Activated naive CD8-positive, alpha-beta T cell treated with anti-CD3 and anti-CD28 coated beads for 36 hours (primary cell): ENCODE data around the gene WDFY4. TPM values are rescaled to one million over a fixed set of nuclear protein-coding genes. Genes with fewer than 3 reads are reported as not detected.

Source experiments
- DNase-seq: peaks from one replicate; pipeline ENCODE4 v3.0.0; 2021
- H3K27ac Mint-ChIP-seq: one replicate; pipeline ENCODE4 v1.8.0; 2022; ENCODE audit warnings: mild to moderate bottlenecking, moderate library complexity, mixed read lengths
- H3K27me3 Mint-ChIP-seq: one replicate; pipeline ENCODE4 v1.8.0; 2022; ENCODE audit warnings: mild to moderate bottlenecking, mixed read lengths
- H3K36me3 Mint-ChIP-seq: one replicate; pipeline ENCODE4 v1.8.0; 2021; ENCODE audit warnings: mild to moderate bottlenecking, mixed read lengths
- H3K4me1 Mint-ChIP-seq: one replicate; pipeline ENCODE4 v1.8.0; 2021; ENCODE audit warnings: mixed read lengths
- H3K4me3 Mint-ChIP-seq: one replicate; pipeline ENCODE4 v1.8.0; 2022; ENCODE audit warnings: mild to moderate bottlenecking, moderate library complexity, mixed read lengths
- H3K9me3 Mint-ChIP-seq: one replicate; pipeline ENCODE4 v1.8.0; 2022; ENCODE audit warnings: mixed read lengths
- total RNA-seq, 2 experiments: library from RNA; stranded (reverse); gene quantifications; one replicate each; pipeline ENCODE4 v1.2.3, GENCODE V29; 2021

Gene WDFY4
- total RNA-seq, 2 experiments from 2014 or later: 0.93 to 1.2 TPM

- H3K4me1 Mint-ChIP-seq: no peaks in the 10 kb centered on the region
- no peaks in the 10 kb centered on the region for H3K9me3 Mint-ChIP-seq
- DNase-seq: no peak
- no peak overlapping the region for H3K27ac Mint-ChIP-seq
- H3K27me3 Mint-ChIP-seq: peaks cover 11% of the 10 kb centered on the region
- H3K4me3 Mint-ChIP-seq: no peak overlapping the region
- H3K36me3 Mint-ChIP-seq: no peaks in the 10 kb centered on the region
Measured at GRCh38 chr10:48693206-48693605, 8.5 kb downstream of the WDFY4 start.

DNA sequence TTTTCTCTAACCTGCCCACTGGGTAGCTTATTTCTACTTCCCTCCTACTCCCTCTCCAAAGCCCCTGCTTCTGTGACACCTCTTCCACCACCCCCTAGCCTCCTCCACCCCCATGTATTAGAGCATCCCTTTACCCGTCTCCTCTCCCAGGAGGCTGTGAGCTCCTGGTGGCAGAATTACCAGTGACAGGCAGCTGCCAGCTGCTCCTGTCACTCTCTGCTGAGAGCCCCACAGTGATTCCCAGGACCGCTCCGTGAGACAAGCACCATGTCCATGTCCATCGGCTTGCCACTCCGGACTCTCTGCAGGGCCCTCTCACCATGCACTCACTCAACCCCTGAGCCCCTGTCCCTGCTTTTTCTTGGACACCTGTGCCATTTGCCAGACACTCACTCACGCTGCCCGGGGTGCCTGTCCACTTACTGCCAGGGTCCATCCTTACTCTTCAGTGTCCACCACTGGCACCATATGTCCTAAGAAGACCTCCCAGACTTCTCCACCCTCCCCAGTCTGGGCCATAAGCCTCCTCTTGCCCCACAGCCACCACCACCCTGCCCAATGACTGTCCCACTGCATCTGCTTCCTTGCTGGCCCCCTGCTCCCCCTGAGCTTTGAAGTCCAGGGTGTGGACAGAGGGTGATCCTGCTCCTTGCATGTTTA lies 9.8 kb downstream of the WDFY4 start:
- Mint-ChIP-seq H3K27me3 (peaks cover 6% of the 10 kb centered on the region), H3K4me1 (no peaks in the 10 kb centered on the region), H3K27ac (no peak overlapping the region), H3K4me3 (no peak overlapping the region), H3K36me3 (no peaks in the 10 kb centered on the region), H3K9me3 (no peaks in the 10 kb centered on the region)
- no peak for DNase-seq

DNA sequence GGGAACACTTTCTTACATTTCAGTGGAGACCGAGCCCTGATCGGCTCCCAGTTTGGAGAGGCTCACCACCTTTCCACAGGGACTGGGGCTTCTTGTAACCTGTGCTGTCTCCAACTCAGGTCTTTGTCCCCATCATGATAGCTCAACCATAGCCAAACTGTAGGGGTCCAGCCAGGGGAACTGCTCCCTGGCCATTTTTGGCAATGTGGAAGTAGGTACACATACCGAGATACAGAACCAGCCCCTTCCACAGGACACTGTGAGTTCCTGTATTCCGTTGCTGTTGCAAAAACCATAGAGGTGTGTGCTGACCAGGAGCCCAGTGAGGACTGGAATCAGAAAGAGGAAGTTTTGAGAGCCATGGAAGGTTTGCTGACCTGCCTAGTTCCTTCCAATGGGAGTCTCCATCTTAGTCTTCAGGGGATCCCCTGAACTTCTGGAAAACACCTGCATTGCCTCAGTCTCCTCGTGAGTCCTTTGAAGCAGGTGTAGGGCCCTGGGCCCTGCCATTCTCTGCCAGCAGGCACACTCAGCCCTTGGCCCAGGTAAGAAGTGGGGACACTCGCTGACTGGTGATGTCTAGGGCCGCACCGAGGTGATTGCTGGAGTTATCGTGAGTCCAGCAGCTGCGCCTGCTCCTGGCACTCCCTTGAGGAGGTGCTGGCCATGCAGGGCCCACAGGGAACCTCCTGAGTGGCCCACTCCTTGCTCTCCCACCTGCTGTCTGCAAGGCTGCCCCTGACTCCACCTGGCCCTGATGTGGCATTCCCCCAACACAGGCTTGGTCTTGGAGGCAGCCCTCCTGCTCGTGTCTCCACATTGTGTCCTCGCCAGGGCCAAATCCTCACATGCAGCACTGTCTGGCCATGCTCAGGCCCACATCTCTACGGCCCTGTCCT lies 11.2 kb downstream of the WDFY4 start:
- Mint-ChIP-seq H3K9me3 (no peaks in the 10 kb centered on the region), H3K4me3 (no peak overlapping the region), H3K27me3 (peaks cover 6% of the 10 kb centered on the region), H3K4me1 (no peaks in the 10 kb centered on the region), H3K36me3 (no peaks in the 10 kb centered on the region), H3K27ac (no peak overlapping the region)
- DNase-seq: no peak

DNA sequence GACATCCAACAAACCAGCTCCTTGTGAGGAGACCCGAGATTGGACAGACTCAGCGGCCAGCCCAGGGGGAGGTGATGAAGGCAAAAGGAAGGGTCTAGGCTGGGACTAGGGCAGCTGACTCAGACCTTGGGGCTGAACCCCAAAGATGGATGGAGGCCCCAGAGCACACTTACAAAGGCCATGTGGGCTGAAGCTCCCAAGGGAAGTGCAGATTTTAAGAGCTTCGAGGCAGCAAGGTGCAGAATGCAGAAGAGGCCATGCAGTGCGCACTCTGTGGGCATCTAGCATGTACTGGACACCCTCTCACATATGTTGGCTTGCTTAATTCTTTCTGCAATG lies 11.8 kb downstream of the WDFY4 start:
- DNase-seq: no peak
- Mint-ChIP-seq H3K9me3 (no peaks in the 10 kb centered on the region), H3K4me3 (no peak overlapping the region), H3K27me3 (peaks cover 3% of the 10 kb centered on the region), H3K27ac (no peak overlapping the region), H3K4me1 (no peaks in the 10 kb centered on the region), H3K36me3 (no peaks in the 10 kb centered on the region)

DNA sequence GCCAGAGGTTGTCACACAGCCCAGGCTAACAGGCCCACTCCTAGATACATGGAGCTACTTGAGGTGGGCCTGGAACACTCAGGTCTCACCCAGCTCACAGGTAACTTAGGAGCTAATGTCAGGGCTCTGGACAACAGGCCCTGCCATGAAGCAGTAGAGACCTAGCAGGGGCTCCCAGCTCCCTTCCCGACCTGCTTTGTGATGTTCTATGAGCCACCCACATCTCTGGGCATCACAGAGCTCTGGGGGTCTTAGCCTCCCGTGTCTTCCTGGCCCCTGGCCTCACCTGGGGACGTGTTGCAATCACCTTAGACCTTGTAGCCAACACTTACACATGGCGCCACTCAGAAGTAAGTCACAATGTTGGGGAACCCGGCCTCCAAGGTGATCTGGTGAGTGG lies 12.4 kb downstream of the WDFY4 start:
- no peaks in the 10 kb centered on the region for H3K9me3 Mint-ChIP-seq
- no peak overlapping the region for H3K27ac Mint-ChIP-seq

DNA sequence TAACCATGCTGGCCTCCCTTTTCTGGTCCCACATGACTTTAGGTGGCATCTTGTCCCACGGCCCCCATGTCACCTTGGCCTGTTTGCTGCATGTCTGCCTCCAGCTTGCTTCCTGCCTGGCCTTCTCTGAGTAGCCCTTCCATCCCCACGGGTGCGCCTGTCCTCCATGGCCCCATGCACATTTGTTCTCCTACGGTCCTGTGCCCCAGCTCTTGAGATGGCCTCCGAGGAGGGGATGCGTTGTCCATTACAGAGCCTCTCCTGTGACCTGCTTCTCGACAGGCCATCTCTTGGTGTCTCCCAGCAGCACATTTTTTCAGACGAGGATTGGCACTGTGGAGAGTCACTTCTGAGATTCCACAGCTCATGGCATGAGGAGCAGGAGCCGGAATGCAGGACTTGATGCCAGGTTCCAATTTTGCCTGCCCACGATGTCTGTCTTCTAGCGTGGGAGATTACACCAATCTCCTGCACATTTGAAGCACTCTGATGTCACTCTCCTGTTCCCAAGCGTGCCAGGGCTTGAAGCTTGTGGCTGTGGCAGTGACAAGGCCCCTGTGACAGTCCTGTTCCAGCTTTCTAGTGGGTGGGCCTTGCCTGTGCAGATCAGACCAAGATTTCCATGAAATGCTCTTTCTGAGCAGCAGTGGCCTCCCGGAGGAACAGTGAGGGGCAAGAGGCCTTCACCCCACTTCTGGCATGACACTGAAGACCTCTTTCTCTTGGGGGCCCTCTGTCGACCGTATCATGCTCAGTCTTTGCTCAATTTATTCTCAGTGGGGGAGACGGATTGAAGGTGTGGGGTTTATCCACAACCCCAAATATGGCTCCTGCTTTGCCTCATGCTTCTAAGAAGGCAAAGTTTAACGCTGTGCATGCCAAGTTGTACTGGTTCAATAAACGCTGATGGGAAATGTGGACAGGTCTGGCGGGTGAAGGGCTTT lies 13.4 kb downstream of the WDFY4 start:
- no peak for DNase-seq
- Mint-ChIP-seq H3K36me3 (no peaks in the 10 kb centered on the region), H3K9me3 (no peaks in the 10 kb centered on the region), H3K4me1 (no peaks in the 10 kb centered on the region), H3K4me3 (no peak overlapping the region), H3K27me3 (peaks cover 3% of the 10 kb centered on the region), H3K27ac (no peak overlapping the region)

More for the DNA sequence above, 12.4 kb downstream of the WDFY4 start:
- no peak overlapping the region for H3K4me3 Mint-ChIP-seq
- H3K27me3 Mint-ChIP-seq: no peaks in the 10 kb centered on the region
- no peak for DNase-seq
- H3K36me3 Mint-ChIP-seq: no peaks in the 10 kb centered on the region
- H3K4me1 Mint-ChIP-seq: no peaks in the 10 kb centered on the region

GRCh38 chr10:48699011-48699627 lies 14.4 kb downstream of the WDFY4 start:
- Mint-ChIP-seq H3K4me1 (no peaks in the 10 kb centered on the region), H3K27me3 (peaks cover 3% of the 10 kb centered on the region), H3K27ac (no peak overlapping the region), H3K9me3 (no peaks in the 10 kb centered on the region), H3K4me3 (no peak overlapping the region), H3K36me3 (no peaks in the 10 kb centered on the region)
- DNase-seq: no peak

DNA sequence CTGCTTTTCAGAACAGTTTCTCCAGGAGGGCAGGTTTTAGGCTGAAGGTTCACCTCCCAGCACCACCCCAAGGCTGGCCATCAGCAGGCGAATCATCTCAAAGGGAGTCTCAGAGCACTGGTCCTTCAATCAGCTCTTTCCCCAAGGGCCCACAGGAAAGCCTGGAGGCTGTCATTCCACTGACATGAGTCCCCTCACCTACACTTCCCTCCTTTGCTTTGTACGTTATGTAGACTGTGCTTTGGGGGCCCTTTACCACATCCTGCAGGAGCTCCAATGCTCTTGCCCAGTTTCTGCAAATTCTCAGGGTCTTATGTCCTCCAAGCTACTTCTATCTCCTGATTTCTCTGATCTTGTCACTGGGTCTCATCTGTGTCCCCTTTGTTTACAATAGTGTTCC lies 15.4 kb downstream of the WDFY4 start:
- H3K4me1 Mint-ChIP-seq: no peaks in the 10 kb centered on the region
- H3K27ac Mint-ChIP-seq: no peak overlapping the region
- no peak overlapping the region for H3K4me3 Mint-ChIP-seq
- DNase-seq: no peak
- peaks cover 3% of the 10 kb centered on the region for H3K27me3 Mint-ChIP-seq
- H3K9me3 Mint-ChIP-seq: no peaks in the 10 kb centered on the region
- H3K36me3 Mint-ChIP-seq: no peaks in the 10 kb centered on the region

DNA sequence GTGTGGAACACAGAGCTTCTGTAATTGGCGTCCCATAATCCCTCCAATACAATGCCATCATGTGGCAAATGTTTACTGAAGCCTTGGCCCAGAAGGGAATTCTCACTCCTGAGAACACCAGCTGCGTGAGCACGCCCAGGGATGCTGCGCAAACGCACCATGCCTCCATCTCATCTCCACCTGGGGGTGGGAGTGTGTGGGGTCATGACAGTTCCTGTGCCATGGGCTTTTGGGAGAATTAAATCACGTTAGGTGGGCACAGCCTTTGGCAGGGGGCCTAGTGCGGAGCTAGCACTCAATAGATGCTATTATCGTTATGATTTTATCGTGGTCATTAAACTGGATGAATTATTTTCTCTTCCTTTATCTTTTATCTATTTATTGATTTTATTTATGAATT lies 15.8 kb downstream of the WDFY4 start:
- DNase-seq: no peak
- Mint-ChIP-seq H3K9me3 (no peaks in the 10 kb centered on the region), H3K4me1 (no peaks in the 10 kb centered on the region), H3K27me3 (peaks cover 3% of the 10 kb centered on the region), H3K27ac (no peak overlapping the region), H3K36me3 (no peaks in the 10 kb centered on the region), H3K4me3 (no peak overlapping the region)

GRCh38 chr10:48701139-48701901 lies 16.6 kb downstream of the WDFY4 start:
- Mint-ChIP-seq H3K36me3 (no peaks in the 10 kb centered on the region), H3K27me3 (peaks cover 3% of the 10 kb centered on the region), H3K4me3 (no peak overlapping the region), H3K4me1 (no peaks in the 10 kb centered on the region), H3K9me3 (no peaks in the 10 kb centered on the region), H3K27ac (no peak overlapping the region)
- DNase-seq: no peak

DNA sequence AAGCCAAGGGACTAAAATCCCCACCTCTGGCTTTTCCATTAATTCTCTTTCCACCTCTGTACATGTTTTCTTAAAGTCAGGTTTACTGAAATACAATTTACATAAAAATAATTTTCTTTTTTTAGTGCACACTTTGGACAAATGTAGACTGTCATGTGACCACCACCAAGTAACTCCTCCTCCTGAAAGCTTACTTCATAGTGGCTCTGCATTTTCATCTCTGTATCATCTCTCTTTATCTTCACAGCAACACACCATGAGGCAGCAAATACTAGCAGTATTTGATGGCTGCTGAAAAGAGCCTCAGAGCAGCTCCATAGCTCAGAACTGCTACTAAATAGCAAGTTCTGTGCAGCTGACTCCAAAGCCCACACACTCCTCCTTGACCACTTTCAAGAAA lies 17.3 kb downstream of the WDFY4 start:
- Mint-ChIP-seq H3K27me3 (peaks cover 3% of the 10 kb centered on the region), H3K4me1 (no peaks in the 10 kb centered on the region), H3K9me3 (no peaks in the 10 kb centered on the region), H3K36me3 (no peaks in the 10 kb centered on the region), H3K4me3 (no peak overlapping the region), H3K27ac (no peak overlapping the region)
- DNase-seq: no peak

GRCh38 chr10:48703531-48704122 lies 19.0 kb downstream of the WDFY4 start:
- no peak overlapping the region for H3K4me3 Mint-ChIP-seq
- H3K27ac Mint-ChIP-seq: no peak overlapping the region
- no peaks in the 10 kb centered on the region for H3K9me3 Mint-ChIP-seq
- no peak for DNase-seq
- no peaks in the 10 kb centered on the region for H3K36me3 Mint-ChIP-seq
- H3K4me1 Mint-ChIP-seq: no peaks in the 10 kb centered on the region
- peaks cover 3% of the 10 kb centered on the region for H3K27me3 Mint-ChIP-seq

- Mint-ChIP-seq H3K27me3 (peaks cover 3% of the 10 kb centered on the region), H3K4me1 (no peaks in the 10 kb centered on the region), H3K9me3 (no peaks in the 10 kb centered on the region), H3K36me3 (no peaks in the 10 kb centered on the region), H3K4me3 (no peak overlapping the region), H3K27ac (no peak overlapping the region)
- no peak for DNase-seq
Measured at GRCh38 chr10:48704156-48704555, 19.5 kb downstream of the WDFY4 start.

DNA sequence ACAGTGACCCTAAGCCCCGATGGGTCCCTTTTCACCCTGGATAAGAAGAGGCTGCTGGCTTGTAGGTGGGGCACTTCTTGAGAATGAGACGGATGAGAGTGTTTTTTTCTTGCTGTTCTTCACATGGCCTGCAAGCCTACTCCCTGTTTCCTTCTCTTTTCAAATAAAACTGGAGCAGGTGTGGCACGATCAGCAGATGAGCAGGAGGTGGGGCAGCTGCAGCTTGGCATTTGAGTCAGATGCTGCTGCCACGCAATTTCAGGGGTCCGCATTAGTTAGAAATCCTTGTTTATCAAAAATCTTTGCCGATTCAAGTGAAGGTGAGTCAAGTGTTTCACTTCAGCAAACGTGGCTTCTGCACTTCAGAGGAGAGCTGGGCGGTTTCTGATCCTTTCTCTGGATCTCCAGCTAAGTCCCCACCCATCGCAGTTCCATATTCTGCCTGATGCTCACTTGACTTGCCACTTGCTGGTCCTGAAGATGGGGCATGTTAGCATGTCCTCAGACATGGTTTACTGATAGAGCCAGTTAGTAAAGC lies 20.8 kb downstream of the WDFY4 start:
- no peak for DNase-seq
- H3K27ac Mint-ChIP-seq: no peak overlapping the region
- peaks cover 3% of the 10 kb centered on the region for H3K27me3 Mint-ChIP-seq
- H3K4me1 Mint-ChIP-seq: no peaks in the 10 kb centered on the region
- H3K9me3 Mint-ChIP-seq: no peaks in the 10 kb centered on the region
- H3K4me3 Mint-ChIP-seq: no peak overlapping the region
- H3K36me3 Mint-ChIP-seq: no peaks in the 10 kb centered on the region
